MM.1S (cell line): Measurements from ENCODE around the gene RTKN.

Experiments used
- DNase-seq: peaks from one replicate; pipeline ENCODE4 v3.0.0-alpha.2; 2015
- H2AFZ ChIP-seq: fragments of 300-600 bp; sonication (generic); 2 replicates; pipeline ENCODE4 v1.6.0; 2016; ENCODE audit warnings: antibody characterized with exemption, low read length
- H3F3A ChIP-seq: fragments of 300-600 bp; sonication (generic); 2 replicates; pipeline ENCODE4 v1.6.1; 2016; ENCODE audit warnings: mild to moderate bottlenecking, antibody characterized with exemption, low read length, moderate library complexity, mixed read lengths; ENCODE audit not compliant: insufficient read depth
- H3K27ac ChIP-seq: fragments of 300-600 bp; sonication (generic); 2 replicates; pipeline ENCODE4 v1.5.1; 2016; ENCODE audit warnings: mild to moderate bottlenecking, low read length
- H3K27me3 ChIP-seq: fragments of 300-600 bp; sonication (generic); replicated peaks from 2 replicates; pipeline ENCODE4 v1.6.0; 2016; ENCODE audit warnings: low read length; ENCODE audit not compliant: insufficient read depth
- H3K36me3 ChIP-seq: fragments of 300-600 bp; sonication (generic); replicated peaks from 2 replicates; pipeline ENCODE4 v1.6.1; 2016; ENCODE audit warnings: mild to moderate bottlenecking, low read length, mixed read lengths; ENCODE audit not compliant: insufficient read depth
- H3K4me1 ChIP-seq: fragments of 300-600 bp; sonication (generic); 2 replicates; pipeline ENCODE4 v1.6.1; 2016; ENCODE audit warnings: low read length, mixed read lengths
- H3K4me2 ChIP-seq: fragments of 300-600 bp; sonication (generic); 2 replicates; pipeline ENCODE4 v1.6.0; 2016; ENCODE audit warnings: low read depth, low read length
- H3K4me3 ChIP-seq: fragments of 300-600 bp; sonication (generic); 2 replicates; pipeline ENCODE4 v1.5.1; 2016; ENCODE audit warnings: low read length, mixed read lengths
- H3K79me2 ChIP-seq: fragments of 300-600 bp; sonication (generic); 2 replicates; pipeline ENCODE4 v1.6.1; 2016; ENCODE audit warnings: mixed run types, low read length, mixed read lengths
- H3K9ac ChIP-seq: fragments of 300-600 bp; sonication (generic); 2 replicates; pipeline ENCODE4 v1.6.1; 2016; ENCODE audit warnings: low read length, mixed read lengths
- H3K9me2 ChIP-seq: fragments of 300-600 bp; sonication (generic); replicated peaks from 2 replicates; pipeline ENCODE4 v1.6.1; 2016; ENCODE audit warnings: mild to moderate bottlenecking, low read length, mixed read lengths; ENCODE audit not compliant: insufficient read depth
- H3K9me3 ChIP-seq: fragments of 300-600 bp; sonication (generic); replicated peaks from 2 replicates; pipeline ENCODE4 v1.6.1; 2016; ENCODE audit warnings: mild to moderate bottlenecking, low read length, mixed read lengths; ENCODE audit not compliant: insufficient read depth
- H4K20me1 ChIP-seq: fragments of 300-600 bp; sonication (generic); 2 replicates; pipeline ENCODE4 v1.6.1; 2016; ENCODE audit warnings: mild to moderate bottlenecking, low read length, moderate library complexity, mixed read lengths; ENCODE audit not compliant: insufficient read depth
- CTCF ChIP-seq: fragments of 300-600 bp; sonication (generic); IDR thresholded peaks from 2 replicates; pipeline ENCODE4 v1.5.1; 2016; ENCODE audit warnings: antibody characterized with exemption, low read length, mixed read lengths
- EZH2 ChIP-seq: fragments of 300-600 bp; sonication (generic); optimal IDR thresholded peaks from 2 replicates; pipeline ENCODE3; 2017; ENCODE audit warnings: low read depth, mild to moderate bottlenecking, antibody characterized with exemption, low read length, mixed read lengths
- EZH2phosphoT487 ChIP-seq: fragments of 300-600 bp; sonication (generic); IDR thresholded peaks from 2 replicates; pipeline ENCODE4 v1.6.1; 2018; ENCODE audit warnings: antibody characterized with exemption, low read length

The RTKN gene

GRCh38 chr2:74428675-74429074, 13.1 kb downstream of the RTKN start:
- DNase-seq = no peak
- H2AFZ ChIP-seq = no peak overlapping the region
- no peak overlapping the region for H3K4me3 ChIP-seq
- H4K20me1 ChIP-seq = no peaks in the 10 kb centered on the region
- H3K36me3 ChIP-seq = no peaks in the 10 kb centered on the region
- no peaks in the 10 kb centered on the region for H3K9me2 ChIP-seq
- no peaks in the 10 kb centered on the region for H3F3A ChIP-seq
- TF ChIP-seq CTCF (no peak), EZH2phosphoT487 (no peak), EZH2 (no peak)
- H3K4me1 ChIP-seq = no peaks in the 10 kb centered on the region
- H3K79me2 ChIP-seq = no peaks in the 10 kb centered on the region
- no peak overlapping the region for H3K27ac ChIP-seq
- H3K27me3 ChIP-seq = no peaks in the 10 kb centered on the region
- H3K4me2 ChIP-seq = no peak overlapping the region
- H3K9ac ChIP-seq = no peak overlapping the region
- H3K9me3 ChIP-seq = no peaks in the 10 kb centered on the region

- Histone ChIP-seq H3K9me3 (no peaks in the 10 kb centered on the region), H3K27ac (no peak overlapping the region), H3F3A (no peaks in the 10 kb centered on the region), H3K9ac (no peak overlapping the region), H3K27me3 (no peaks in the 10 kb centered on the region), H4K20me1 (no peaks in the 10 kb centered on the region), H3K9me2 (no peaks in the 10 kb centered on the region), H2AFZ (no peak overlapping the region), H3K36me3 (no peaks in the 10 kb centered on the region), H3K4me2 (no peak overlapping the region), H3K4me3 (no peak overlapping the region), H3K4me1 (no peaks in the 10 kb centered on the region), H3K79me2 (no peaks in the 10 kb centered on the region)
- DNase-seq = no peak
- TF ChIP-seq EZH2phosphoT487 (no peak), CTCF (no peak), EZH2 (no peak)
These were observed 14.2 kb downstream of the RTKN start for GRCh38 chr2:74427551-74427950.

- Histone ChIP-seq H3K4me1 (no peaks in the 10 kb centered on the region; the same call in 1 of the 2 replicates), H3K4me2 (no peak overlapping the region), H3K27me3 (no peaks in the 10 kb centered on the region), H2AFZ (no peak overlapping the region), H3K9ac (no peak overlapping the region), H3K79me2 (no peaks in the 10 kb centered on the region), H4K20me1 (no peaks in the 10 kb centered on the region), H3K27ac (no peak overlapping the region), H3K4me3 (no peak overlapping the region), H3K9me2 (no peaks in the 10 kb centered on the region), H3K36me3 (no peaks in the 10 kb centered on the region), H3F3A (peaks cover 5% of the 10 kb centered on the region; the same call in 1 of the 2 replicates), H3K9me3 (no peaks in the 10 kb centered on the region)
- TF ChIP-seq EZH2 (no peak), EZH2phosphoT487 (no peak), CTCF (no peak)
- no peak for DNase-seq
These were observed 15.5 kb downstream of the RTKN start for GRCh38 chr2:74426181-74426758.
